VCaP (cell line): ENCODE results near the gene MYO1G.
A peak's percentile ranks its signal among the peaks of the same experiment; 100 is the strongest.

Experiments used
- H3K27ac ChIP-seq: fragments of 450-650 bp; 2 replicates; pipeline ENCODE4 v1.5.1; 2017
- TF ChIP-seq, protein P1 (sequence below): fragments of 450-650 bp; conservative IDR thresholded peaks from 2 replicates; pipeline ENCODE4 v1.5.1; 2017; ENCODE audit warnings: mild to moderate bottlenecking, moderate library complexity

The MYO1G gene

GRCh38 chr7:44965937-44966730, 12.7 kb downstream of the MYO1G start:
- no peak overlapping the region for H3K27ac ChIP-seq
- TF ChIP-seq, protein P1, sequence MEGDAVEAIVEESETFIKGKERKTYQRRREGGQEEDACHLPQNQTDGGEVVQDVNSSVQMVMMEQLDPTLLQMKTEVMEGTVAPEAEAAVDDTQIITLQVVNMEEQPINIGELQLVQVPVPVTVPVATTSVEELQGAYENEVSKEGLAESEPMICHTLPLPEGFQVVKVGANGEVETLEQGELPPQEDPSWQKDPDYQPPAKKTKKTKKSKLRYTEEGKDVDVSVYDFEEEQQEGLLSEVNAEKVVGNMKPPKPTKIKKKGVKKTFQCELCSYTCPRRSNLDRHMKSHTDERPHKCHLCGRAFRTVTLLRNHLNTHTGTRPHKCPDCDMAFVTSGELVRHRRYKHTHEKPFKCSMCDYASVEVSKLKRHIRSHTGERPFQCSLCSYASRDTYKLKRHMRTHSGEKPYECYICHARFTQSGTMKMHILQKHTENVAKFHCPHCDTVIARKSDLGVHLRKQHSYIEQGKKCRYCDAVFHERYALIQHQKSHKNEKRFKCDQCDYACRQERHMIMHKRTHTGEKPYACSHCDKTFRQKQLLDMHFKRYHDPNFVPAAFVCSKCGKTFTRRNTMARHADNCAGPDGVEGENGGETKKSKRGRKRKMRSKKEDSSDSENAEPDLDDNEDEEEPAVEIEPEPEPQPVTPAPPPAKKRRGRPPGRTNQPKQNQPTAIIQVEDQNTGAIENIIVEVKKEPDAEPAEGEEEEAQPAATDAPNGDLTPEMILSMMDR, result no peak

- TF ChIP-seq, protein P1, result no peak
- no peak overlapping the region for H3K27ac ChIP-seq
Measured at GRCh38 chr7:44965441-44965903, 13.3 kb downstream of the MYO1G start.

DNA sequence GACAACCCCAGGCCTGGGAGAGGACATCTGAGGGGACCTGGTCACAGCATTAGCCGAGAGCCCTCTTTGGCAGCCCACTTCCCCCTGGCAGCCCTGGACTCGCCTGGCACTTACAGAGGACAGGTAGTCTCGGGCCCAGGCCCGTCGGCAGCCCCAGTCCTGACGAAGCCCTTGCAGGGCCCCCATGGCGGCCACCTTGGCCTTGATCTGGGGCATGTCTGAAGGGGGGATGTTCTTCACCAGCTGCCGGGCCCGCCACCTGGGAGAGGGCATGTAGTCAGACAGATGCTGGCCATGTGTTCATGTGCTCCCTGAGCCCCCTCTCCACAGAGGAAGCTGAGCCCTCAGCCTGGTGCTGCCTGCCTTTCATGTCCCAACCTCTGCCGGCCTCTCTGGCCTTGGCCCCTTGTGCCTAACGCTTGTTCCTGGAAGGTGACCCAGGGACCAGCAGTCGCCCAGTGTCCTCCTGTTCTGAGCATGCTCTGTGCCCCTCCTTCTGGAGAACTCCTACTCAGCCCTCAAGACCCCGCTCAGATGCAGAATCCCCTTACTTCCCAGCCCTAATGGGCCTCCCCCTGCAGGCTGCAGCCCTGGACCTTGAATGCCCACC, 13.9 kb downstream of the MYO1G start:
- TF ChIP-seq, protein P1, result 0 out of 2 replicates have a peak, but pooled peaks have one; percentile 11

DNA sequence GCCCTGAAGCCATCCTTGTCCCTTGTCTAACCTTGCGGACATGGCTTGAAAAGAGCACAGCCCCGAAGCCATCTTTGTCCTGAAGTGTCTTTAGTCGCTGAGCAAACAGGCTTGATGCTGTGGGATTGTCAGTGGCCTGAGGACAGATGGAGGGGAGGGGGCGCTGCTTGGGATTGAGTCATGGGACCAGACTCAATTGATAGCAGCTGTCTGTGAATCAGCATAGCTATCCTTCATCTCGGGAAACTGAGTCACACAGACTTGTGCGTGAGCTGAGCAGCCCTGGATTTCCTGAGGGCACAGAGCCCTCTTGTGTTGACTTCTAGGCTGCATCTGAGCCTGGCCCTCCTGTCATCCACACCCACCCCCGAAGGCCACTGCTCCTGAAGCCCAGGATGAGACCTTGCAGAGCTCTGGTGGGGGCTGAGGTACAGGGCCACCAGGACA, 14.4 kb downstream of the MYO1G start:
- H3K27ac ChIP-seq, result no peak overlapping the region
- TF ChIP-seq, protein P1, result peak; percentile 56

More for the DNA sequence above, 13.9 kb downstream of the MYO1G start:
- no peak overlapping the region for H3K27ac ChIP-seq

DNA sequence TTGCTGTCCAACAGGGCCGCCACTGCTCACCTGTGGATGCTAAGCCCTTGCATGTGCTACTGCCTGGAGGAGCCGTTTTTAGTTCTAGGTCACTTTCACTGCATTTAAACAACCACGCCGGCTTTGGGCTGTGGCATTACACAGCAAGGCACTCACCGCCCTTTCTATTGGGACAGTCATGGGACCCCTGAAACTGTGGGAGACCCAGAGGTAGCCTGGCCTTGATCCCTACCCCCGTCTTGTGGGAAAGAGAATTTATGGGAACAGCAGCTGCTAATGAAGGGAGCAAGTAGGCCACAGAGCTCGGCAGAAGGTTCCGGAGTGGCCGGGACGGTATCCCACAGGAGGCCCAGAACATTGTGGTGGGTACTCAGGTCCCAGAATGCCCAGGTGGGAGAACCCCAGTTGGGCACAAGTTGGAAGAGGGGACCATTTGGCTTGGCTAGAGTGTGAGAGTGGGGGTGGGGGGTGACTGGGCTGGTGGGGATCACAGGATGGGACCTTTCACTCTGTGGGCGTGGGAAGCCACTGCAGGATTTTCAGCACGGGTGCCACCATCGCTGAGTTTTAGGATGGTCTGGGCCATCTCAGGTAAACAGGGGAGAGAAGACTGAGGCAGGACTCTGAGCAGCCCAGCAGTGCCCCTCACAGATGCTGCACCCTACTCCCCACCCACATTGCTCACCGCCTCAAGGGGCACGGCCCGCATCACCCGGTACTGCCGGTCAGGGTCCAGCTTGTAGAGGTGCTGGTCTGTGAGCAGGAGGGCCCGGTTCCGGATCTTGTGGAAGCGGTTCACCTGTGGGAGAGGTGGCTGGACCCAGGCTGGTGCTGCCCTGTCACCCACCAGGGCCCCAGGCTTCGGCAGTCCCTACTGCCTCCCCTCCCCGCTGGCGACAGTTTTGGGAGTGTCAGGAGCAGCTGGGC, 15.2 kb downstream of the MYO1G start:
- TF ChIP-seq, protein P1, result no peak
- H3K27ac ChIP-seq, result no peak overlapping the region

- TF ChIP-seq, protein P1, result no peak
Measured at GRCh38 chr7:44962483-44963251, 16.1 kb downstream of the MYO1G start.

More at GRCh38 chr7:44962483-44963251, 16.1 kb downstream of the MYO1G start:
- H3K27ac ChIP-seq, result no peak overlapping the region
